SK-N-SH treated with all-trans-retinoic acid at 6 μM for 48 hours (cell line): ENCODE data around the gene OTOF.

Experiments used
- ARNTL ChIP-seq: fragments of 450-650 bp; formaldehyde crosslinking; IDR thresholded peaks from 2 replicates; pipeline ENCODE4 v1.5.0; 2020; ENCODE audit warnings: low read depth, mild to moderate bottlenecking, moderate library complexity, borderline replicate concordance
- CREB5 ChIP-seq: fragments of 250-450 bp; sonication (Bioruptor Pico); IDR thresholded peaks from 2 replicates; pipeline ENCODE4 v1.5.1; 2020; ENCODE audit warnings: low read depth, mild to moderate bottlenecking, moderate library complexity
- CSDC2 ChIP-seq: fragments of 250-450 bp; sonication (Bioruptor Pico); IDR thresholded peaks from 2 replicates; pipeline ENCODE4 v1.5.0; 2020; ENCODE audit warnings: mild to moderate bottlenecking, moderate library complexity
- POU6F1 ChIP-seq: fragments of 250-450 bp; sonication (Bioruptor Pico); IDR thresholded peaks from 2 replicates; pipeline ENCODE4 v1.8.0; 2021; ENCODE audit warnings: low read depth, mild to moderate bottlenecking, moderate library complexity, borderline replicate concordance
- RARB ChIP-seq: fragments of 250-450 bp; sonication (Bioruptor Pico); IDR thresholded peaks from 2 replicates; pipeline ENCODE4 v1.8.0; 2021; ENCODE audit warnings: mild to moderate bottlenecking, moderate library complexity
- TOX ChIP-seq: fragments of 250-450 bp; sonication (Bioruptor Pico); IDR thresholded peaks from 2 replicates; pipeline ENCODE4 v1.8.0; 2021; ENCODE audit warnings: mild to moderate bottlenecking, moderate library complexity, borderline replicate concordance
- TSHZ2 ChIP-seq: fragments of 250-450 bp; sonication (Bioruptor Pico); IDR thresholded peaks from 2 replicates; pipeline ENCODE4 v1.5.0; 2020; ENCODE audit warnings: mild to moderate bottlenecking, moderate library complexity
- ZC3H10 ChIP-seq: fragments of 250-450 bp; sonication (Bioruptor Pico); IDR thresholded peaks from 2 replicates; pipeline ENCODE4 v1.5.1; 2021; ENCODE audit warnings: mild to moderate bottlenecking, moderate library complexity
- ZFP3 ChIP-seq: fragments of 250-450 bp; sonication (Bioruptor Pico); IDR thresholded peaks from 2 replicates; pipeline ENCODE4 v1.5.0; 2020; ENCODE audit warnings: mild to moderate bottlenecking, moderate library complexity
- ZFP30 ChIP-seq: fragments of 450-650 bp; formaldehyde crosslinking; IDR thresholded peaks from 2 replicates; pipeline ENCODE4 v1.5.0; 2022; ENCODE audit warnings: mild to moderate bottlenecking, moderate library complexity
- ZNF565 ChIP-seq: fragments of 450-650 bp; formaldehyde crosslinking; conservative IDR thresholded peaks from 2 replicates; pipeline ENCODE4 v1.5.0; 2020; ENCODE audit warnings: low read depth, mild to moderate bottlenecking, moderate library complexity
- ZNF8 ChIP-seq: fragments of 450-650 bp; formaldehyde crosslinking; IDR thresholded peaks from 2 replicates; pipeline ENCODE4 v1.5.0; 2020; ENCODE audit warnings: mild to moderate bottlenecking, moderate library complexity
- TF ChIP-seq, protein P1 (sequence below): fragments of 250-450 bp; sonication (Bioruptor Pico); IDR thresholded peaks from 2 replicates; pipeline ENCODE4 v1.8.0; 2020; ENCODE audit warnings: mild to moderate bottlenecking, moderate library complexity, borderline replicate concordance
- TF ChIP-seq, protein P2 (sequence below): fragments of 250-450 bp; sonication (Bioruptor Pico); IDR thresholded peaks from 2 replicates; pipeline ENCODE4 v1.5.1; 2021; ENCODE audit warnings: mild to moderate bottlenecking, moderate library complexity

GRCh38 chr2:26520148-26520449, 42.2 kb upstream of the OTOF start:
- TF ChIP-seq, protein P1, sequence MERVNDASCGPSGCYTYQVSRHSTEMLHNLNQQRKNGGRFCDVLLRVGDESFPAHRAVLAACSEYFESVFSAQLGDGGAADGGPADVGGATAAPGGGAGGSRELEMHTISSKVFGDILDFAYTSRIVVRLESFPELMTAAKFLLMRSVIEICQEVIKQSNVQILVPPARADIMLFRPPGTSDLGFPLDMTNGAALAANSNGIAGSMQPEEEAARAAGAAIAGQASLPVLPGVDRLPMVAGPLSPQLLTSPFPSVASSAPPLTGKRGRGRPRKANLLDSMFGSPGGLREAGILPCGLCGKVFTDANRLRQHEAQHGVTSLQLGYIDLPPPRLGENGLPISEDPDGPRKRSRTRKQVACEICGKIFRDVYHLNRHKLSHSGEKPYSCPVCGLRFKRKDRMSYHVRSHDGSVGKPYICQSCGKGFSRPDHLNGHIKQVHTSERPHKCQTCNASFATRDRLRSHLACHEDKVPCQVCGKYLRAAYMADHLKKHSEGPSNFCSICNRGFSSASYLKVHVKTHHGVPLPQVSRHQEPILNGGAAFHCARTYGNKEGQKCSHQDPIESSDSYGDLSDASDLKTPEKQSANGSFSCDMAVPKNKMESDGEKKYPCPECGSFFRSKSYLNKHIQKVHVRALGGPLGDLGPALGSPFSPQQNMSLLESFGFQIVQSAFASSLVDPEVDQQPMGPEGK (CRISPR knock-in tag) = no peak
- TF ChIP-seq ZNF8 (no peak), ARNTL (CRISPR knock-in tag) (no peak), ZNF565 (CRISPR knock-in tag) (no peak), ZFP30 (CRISPR knock-in tag) (no peak), ZFP3 (CRISPR knock-in tag) (no peak), RARB (no peak), CREB5 (CRISPR knock-in tag) (no peak), POU6F1 (no peak), ZC3H10 (CRISPR knock-in tag) (no peak), CSDC2 (CRISPR knock-in tag) (no peak), TOX (CRISPR knock-in tag) (no peak), TSHZ2 (CRISPR knock-in tag) (no peak)
- TF ChIP-seq, protein P2, sequence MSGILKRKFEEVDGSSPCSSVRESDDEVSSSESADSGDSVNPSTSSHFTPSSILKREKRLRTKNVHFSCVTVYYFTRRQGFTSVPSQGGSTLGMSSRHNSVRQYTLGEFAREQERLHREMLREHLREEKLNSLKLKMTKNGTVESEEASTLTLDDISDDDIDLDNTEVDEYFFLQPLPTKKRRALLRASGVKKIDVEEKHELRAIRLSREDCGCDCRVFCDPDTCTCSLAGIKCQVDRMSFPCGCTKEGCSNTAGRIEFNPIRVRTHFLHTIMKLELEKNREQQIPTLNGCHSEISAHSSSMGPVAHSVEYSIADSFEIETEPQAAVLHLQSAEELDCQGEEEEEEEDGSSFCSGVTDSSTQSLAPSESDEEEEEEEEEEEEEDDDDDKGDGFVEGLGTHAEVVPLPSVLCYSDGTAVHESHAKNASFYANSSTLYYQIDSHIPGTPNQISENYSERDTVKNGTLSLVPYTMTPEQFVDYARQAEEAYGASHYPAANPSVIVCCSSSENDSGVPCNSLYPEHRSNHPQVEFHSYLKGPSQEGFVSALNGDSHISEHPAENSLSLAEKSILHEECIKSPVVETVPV (CRISPR knock-in tag) = no peak
